OCI-LY3 (cell line): ENCODE data around the gene ADARB1.

Source experiments
- EZH2phosphoT487 ChIP-seq: fragments of 200-600 bp; shearing (Covaris generic); IDR thresholded peaks from 2 replicates; pipeline ENCODE4 v1.6.1; 2018; ENCODE audit warnings: antibody characterized with exemption, mixed run types, low read depth
- TF ChIP-seq, protein P1 (sequence below): fragments of 200-600, 300-600 bp; sonication (generic); IDR thresholded peaks from 2 replicates; pipeline ENCODE4 v1.5.1; 2014; ENCODE audit warnings: antibody characterized with exemption, low read length, low read depth

DNA sequence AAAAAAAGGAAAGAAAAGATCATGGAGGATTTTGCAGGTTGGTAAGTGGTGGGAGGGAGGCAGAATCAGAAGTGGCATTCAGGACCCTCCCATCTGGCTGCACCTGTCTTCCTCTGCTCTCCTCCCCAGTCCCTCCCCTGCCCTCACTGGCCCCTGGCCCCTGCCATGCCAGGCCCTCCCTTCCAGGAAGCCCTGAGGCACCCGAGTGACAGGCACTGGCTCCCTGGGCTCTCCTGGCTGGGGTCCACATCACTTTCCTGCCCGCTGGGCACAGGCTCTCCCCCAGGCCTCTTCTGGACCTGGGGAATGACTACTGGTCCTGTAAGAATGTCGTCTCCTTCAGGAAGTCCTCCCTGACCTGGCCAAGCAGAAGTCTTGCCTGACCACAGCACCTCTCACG lies 15.3 kb upstream of the ADARB1 start:
- TF ChIP-seq, protein P1, sequence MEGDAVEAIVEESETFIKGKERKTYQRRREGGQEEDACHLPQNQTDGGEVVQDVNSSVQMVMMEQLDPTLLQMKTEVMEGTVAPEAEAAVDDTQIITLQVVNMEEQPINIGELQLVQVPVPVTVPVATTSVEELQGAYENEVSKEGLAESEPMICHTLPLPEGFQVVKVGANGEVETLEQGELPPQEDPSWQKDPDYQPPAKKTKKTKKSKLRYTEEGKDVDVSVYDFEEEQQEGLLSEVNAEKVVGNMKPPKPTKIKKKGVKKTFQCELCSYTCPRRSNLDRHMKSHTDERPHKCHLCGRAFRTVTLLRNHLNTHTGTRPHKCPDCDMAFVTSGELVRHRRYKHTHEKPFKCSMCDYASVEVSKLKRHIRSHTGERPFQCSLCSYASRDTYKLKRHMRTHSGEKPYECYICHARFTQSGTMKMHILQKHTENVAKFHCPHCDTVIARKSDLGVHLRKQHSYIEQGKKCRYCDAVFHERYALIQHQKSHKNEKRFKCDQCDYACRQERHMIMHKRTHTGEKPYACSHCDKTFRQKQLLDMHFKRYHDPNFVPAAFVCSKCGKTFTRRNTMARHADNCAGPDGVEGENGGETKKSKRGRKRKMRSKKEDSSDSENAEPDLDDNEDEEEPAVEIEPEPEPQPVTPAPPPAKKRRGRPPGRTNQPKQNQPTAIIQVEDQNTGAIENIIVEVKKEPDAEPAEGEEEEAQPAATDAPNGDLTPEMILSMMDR: no peak
- no peak for TF ChIP-seq EZH2phosphoT487
